Astrocyte of the hippocampus (primary cell): ENCODE data around the gene FBXO3.
"Not testable (repeated sequence)": the region's sequence is repeated elsewhere in the genome, so short reads cannot be mapped to it uniquely, and the experiment has no call there.

Source experiments
- DNase-seq: peaks from one replicate; pipeline ENCODE4 v3.0.0; 2011; ENCODE audit warnings: low read depth, low spot score

The FBXO3 gene

GRCh38 chr11:33773987-33774735 is at the start of gene FBXO3:
Gene FBXO3 (minus strand): TSS chr11:33774520. CDS start chr11:33774497, 23 bp downstream.
- DNase-seq = peak; percentile 94

GRCh38 chr11:33822981-33823380 is 48.7 kb upstream of the FBXO3 start:
- DNase-seq = not testable (repeated sequence)

- DNase-seq = no peak
Observed at GRCh38 chr11:33819278-33820035, 45.1 kb upstream of the FBXO3 start.

- peak; percentile 90 for DNase-seq
Observed at GRCh38 chr11:33808228-33808828, 34.0 kb upstream of the FBXO3 start.

- no peak for DNase-seq
Observed at GRCh38 chr11:33804471-33804870, 30.2 kb upstream of the FBXO3 start.

GRCh38 chr11:33802194-33802950 is 28.1 kb upstream of the FBXO3 start:
- peak; percentile 93 for DNase-seq

- DNase-seq = no peak
Observed at GRCh38 chr11:33801821-33802193, 27.5 kb upstream of the FBXO3 start.

GRCh38 chr11:33797879-33798278 is 23.6 kb upstream of the FBXO3 start:
- no peak for DNase-seq

GRCh38 chr11:33790040-33790439 is 15.7 kb upstream of the FBXO3 start:
- DNase-seq = no peak

GRCh38 chr11:33788095-33788494 is 13.8 kb upstream of the FBXO3 start:
- DNase-seq = not testable (repeated sequence)

GRCh38 chr11:33787076-33787475 is 12.8 kb upstream of the FBXO3 start:
- no peak for DNase-seq

GRCh38 chr11:33785609-33786008 is 11.3 kb upstream of the FBXO3 start:
- no peak for DNase-seq

GRCh38 chr11:33779849-33780528 is 5.7 kb upstream of the FBXO3 start:
- DNase-seq = peak; percentile 93

GRCh38 chr11:33778675-33779074 is 4.4 kb upstream of the FBXO3 start:
- DNase-seq = peak; percentile 79

GRCh38 chr11:33777906-33778305 is 3.6 kb upstream of the FBXO3 start:
- no peak for DNase-seq

- DNase-seq = no peak
Observed at GRCh38 chr11:33775832-33776470, 1.6 kb upstream of the FBXO3 start.

- DNase-seq = no peak
Observed at GRCh38 chr11:33775467-33775807, 1.1 kb upstream of the FBXO3 start.

- no peak for DNase-seq
Observed at GRCh38 chr11:33774736-33775466, 581 bp upstream of the FBXO3 start.

GRCh38 chr11:33773404-33773986 is 825 bp downstream of the FBXO3 start:
- DNase-seq = peak; percentile 42

GRCh38 chr11:33772870-33773269 is 1.4 kb downstream of the FBXO3 start:
- DNase-seq = no peak
